ENCODE data around the gene MGAT5B. TPM values are rescaled to one million over a fixed set of nuclear protein-coding genes. Genes with fewer than 3 reads are reported as not detected.

Gene MGAT5B
- total RNA-seq, 4 donors from 2014 or later: 0.12 to 0.63 TPM; not detected in 2

DNA sequence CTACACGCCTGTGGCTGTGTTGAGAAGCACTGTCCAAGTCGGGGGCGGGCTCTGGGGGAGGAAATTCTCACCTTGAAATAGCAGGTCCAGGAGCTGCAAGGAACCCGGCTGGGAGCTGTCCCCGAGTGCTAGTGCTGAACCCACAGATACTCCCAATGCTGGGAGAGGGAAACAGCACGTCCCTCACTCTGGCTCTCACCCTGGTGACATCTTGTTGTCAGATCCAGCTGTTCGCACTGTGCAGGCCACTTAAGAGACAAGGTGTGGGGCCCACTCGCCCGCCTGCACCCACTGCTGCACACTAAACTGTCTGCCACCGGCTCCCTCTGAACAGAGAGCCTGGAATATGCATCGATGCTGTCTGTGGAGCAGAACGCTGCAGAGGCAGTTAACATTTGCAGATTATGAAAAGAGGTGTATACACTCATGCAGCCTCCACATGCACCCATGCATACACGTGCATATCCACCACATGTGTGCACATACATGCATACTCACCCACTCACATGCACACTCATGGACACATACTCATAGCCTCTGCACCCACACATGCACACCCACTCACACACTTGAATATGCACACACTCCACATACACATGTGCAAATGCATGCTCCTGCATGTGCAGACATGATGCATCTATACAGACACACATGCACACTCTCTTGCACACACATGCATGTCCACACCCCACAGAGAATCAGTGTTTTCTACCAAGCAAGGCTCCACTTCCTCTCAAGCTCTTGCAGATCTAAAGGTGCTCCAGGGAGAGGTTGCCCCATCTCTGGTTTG lies 42.0 kb downstream of the MGAT5B start:
- TF ChIP-seq, protein P1, sequence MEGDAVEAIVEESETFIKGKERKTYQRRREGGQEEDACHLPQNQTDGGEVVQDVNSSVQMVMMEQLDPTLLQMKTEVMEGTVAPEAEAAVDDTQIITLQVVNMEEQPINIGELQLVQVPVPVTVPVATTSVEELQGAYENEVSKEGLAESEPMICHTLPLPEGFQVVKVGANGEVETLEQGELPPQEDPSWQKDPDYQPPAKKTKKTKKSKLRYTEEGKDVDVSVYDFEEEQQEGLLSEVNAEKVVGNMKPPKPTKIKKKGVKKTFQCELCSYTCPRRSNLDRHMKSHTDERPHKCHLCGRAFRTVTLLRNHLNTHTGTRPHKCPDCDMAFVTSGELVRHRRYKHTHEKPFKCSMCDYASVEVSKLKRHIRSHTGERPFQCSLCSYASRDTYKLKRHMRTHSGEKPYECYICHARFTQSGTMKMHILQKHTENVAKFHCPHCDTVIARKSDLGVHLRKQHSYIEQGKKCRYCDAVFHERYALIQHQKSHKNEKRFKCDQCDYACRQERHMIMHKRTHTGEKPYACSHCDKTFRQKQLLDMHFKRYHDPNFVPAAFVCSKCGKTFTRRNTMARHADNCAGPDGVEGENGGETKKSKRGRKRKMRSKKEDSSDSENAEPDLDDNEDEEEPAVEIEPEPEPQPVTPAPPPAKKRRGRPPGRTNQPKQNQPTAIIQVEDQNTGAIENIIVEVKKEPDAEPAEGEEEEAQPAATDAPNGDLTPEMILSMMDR (IDR thresholded peaks at IDR 0.05): no peak
- no peak for DNase-seq (ENCODE audit: low spot score)
- peak; percentile 14 for ATAC-seq (ENCODE audit: low FRiP score)

DNA sequence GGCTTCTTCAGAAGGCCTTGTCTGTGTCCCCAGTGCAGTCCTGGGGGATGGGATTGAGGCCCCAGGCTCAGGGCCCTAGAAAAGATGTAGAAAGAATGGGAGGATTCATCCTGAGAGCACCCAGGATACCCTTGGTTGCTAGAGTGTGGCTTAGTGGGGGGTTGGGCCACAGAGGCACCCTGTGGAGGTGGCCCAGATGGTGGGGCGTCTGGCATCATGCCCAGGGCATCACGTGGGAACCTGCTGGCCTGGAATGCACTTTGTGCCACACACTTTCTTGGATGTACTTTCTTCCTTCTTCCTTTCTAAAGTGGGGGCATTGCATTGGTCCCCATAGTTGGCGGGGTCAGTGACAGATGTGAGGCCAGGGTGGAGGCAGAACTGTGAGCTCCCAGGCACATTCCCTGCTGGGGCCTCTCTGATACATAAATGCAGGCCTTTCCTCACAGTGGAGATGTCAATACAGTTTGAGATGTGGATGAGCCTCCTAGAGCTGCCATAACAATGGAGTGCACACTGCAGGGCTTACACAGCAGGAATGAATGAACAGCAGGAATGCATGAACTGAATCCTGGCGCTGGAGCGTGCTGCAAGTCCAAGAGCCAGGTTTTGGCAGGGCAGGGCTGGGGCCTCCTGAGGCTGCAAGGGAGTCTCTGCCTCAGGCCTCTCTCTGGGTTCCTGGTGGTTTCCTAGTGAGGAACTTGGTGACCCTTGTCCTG lies 43.3 kb downstream of the MGAT5B start:
- ATAC-seq (ENCODE audit: low FRiP score): no peak
- TF ChIP-seq, protein P1 (IDR thresholded peaks at IDR 0.05): no peak
- no peak for DNase-seq (ENCODE audit: low spot score)

DNA sequence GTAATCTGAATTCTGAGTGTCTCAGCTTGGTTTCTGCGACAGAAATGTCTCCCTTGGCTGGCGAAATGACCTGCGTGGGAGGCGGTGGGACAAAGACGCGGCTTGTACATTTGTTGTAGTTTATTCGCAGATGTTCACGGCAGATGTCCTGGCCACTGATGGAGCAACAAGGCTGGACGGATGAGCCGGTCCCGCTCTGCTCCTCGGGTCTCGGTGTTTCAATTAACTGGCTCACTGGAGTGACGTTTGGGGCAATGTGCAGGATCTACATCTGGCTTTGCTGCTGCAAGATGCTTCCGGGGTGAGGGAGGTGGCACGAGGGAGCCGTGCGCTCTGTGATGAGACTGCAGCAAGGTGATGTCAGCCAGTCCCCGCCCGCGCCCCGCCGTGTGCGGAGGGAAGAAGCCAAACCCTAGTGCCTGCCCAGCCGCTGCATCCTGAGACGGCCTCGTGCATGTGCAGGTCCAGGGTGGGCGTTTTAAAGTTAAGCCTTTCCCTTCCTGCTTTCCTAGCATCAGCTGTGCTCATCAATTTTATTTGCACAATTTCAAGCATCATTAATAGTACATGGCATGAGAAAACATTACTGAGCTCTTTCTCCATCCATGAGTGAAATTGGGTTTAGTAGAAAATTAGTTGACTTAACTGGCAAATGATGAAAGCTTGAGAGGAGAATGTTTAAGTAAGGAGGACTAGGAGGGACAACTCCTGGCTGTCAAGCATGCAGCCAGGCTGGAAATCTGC lies 44.4 kb downstream of the MGAT5B start:
- DNase-seq (ENCODE audit: low spot score): no peak
- no peak for ATAC-seq (ENCODE audit: low FRiP score)

DNA sequence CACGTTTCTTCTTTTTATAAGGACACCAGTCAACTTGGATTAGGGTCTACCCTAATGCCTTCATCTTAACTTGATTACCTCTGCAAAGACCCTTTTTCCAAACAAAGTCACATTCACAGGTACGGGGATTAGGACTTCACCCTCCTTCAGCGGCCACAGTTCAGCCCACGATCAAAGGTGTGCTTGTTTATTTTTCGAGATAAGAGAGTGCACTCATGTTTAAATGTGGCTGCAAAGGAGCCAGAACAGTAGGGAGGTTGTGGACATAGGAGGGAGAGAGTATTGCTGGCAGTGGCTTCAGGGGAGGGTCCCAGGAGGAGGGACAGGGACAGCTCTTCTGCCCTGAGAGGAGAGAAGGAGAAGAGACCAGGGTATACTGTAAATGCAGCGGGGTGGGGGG lies 46.7 kb downstream of the MGAT5B start:
- DNase-seq (ENCODE audit: low spot score): no peak
- no peak for ATAC-seq (ENCODE audit: low FRiP score)
- TF ChIP-seq, protein P1 (IDR thresholded peaks at IDR 0.05): no peak

More for the DNA sequence above, 44.4 kb downstream of the MGAT5B start:
- TF ChIP-seq, protein P1 (IDR thresholded peaks at IDR 0.05): no peak

DNA sequence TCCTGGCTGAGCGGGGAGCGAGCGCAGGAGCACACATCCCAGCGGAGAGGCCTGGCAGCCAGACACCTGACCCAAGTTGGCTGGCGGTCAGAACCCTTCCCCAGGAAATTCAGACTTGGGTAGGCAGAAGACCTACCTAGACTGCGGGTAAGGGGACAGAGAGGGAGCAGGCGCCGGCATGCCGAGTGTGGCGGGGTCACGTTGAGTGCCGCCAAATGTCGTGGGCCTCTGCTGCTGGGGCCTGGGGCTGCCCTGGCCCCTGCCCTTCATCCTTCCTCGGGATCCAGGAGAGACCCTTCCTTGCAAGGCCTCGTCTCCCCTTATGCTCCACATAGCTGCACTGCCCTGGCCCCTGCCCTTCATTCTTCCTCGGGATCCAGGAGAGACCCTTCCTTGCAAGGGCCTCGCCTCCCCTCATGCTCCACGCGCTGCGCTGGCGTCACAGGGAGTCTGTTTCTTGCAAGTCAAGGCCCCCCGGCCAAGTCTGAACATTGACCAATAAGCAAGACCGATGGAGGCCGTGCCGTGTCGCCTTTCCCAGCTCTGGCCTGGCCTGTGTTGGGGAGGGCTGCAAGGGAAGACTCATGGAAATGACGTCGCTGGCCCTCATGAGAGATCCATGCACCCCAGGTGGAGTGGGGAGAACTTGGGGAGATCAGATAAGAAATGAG lies 47.8 kb downstream of the MGAT5B start:
- TF ChIP-seq, protein P1 (IDR thresholded peaks at IDR 0.05): no peak
- ATAC-seq (ENCODE audit: low FRiP score): no peak
- DNase-seq (ENCODE audit: low spot score): no peak

DNA sequence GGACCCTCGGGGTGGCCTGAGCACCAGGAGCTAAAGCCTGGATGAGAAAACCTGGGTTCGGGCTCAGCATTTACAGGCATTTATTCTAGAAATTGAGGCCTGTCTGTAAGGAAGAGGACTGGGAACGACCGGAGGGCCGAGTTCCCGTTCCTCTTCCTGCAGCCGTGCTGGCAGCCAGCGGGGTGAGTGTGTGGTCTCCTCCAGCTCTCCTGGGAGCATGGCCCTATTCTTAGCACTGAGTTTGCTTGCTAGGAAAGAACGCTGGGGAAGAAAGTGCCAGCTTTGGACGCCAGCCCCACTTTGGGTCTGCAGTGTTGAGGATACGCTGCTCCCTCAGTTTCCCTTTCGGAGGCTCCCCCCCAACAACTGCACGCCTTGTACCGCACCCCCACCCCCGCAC lies 49.6 kb downstream of the MGAT5B start:
- no peak for ATAC-seq (ENCODE audit: low FRiP score)

More for the DNA sequence above, 49.6 kb downstream of the MGAT5B start:
- no peak for DNase-seq (ENCODE audit: low spot score)
- TF ChIP-seq, protein P1 (IDR thresholded peaks at IDR 0.05): no peak

Data from omental fat pad (tissue), 4 donors.